SK-N-SH (cell line): ENCODE measurements around the gene CDC25B. TPM values are rescaled to one million over a fixed set of nuclear protein-coding genes. Genes with fewer than 3 reads are reported as not detected.

ENCODE experiments used
- CTCF ChIA-PET: fragments of 300-600, 350-600 bp; formaldehyde crosslinking; extraction: SDS; loops from one replicate; lab custom pipeline; 2021; lab: Yijun Ruan, JAX
- POLR2A ChIA-PET: fragments of 350-600 bp; sonication (Branson Sonifier 250); formaldehyde crosslinking; extraction: SDS; loops from one replicate; lab custom pipeline; 2020; ENCODE audit warnings: antibody characterized with exemption, inconsistent platforms; lab: Yijun Ruan, JAX
- DNase-seq: peaks from one replicate; pipeline ENCODE4 v3.0.0; 2012
- H2AFZ ChIP-seq: fragments of 200-600 bp; sonication (generic); 2 replicates; pipeline ENCODE4 v1.8.1; 2016; ENCODE audit warnings: antibody characterized with exemption, mild to moderate bottlenecking, low read depth
- H3F3A ChIP-seq: fragments of 200-600 bp; sonication (generic); replicated peaks from 2 replicates; pipeline ENCODE3; 2016; ENCODE audit warnings: antibody characterized with exemption, mild to moderate bottlenecking; ENCODE audit not compliant: insufficient read depth
- H3K27ac ChIP-seq, 2 experiments: fragments of 200-500 bp in 1 of 2; fragments of 200-600 bp in 1 of 2; sonication (Bioruptor generic) in 1 of 2; sonication (generic), shearing (Covaris generic) in 1 of 2; 2 replicates each; pipeline versions ENCODE4 v1.5.1 to v1.6.1; 2014 to 2016; ENCODE audit warnings: low read depth in 2 of 2, inconsistent platforms in 1 of 2, low read length in 1 of 2, mild to moderate bottlenecking in 1 of 2, mixed read lengths in 1 of 2
- H3K27me3 ChIP-seq: fragments of 200-600 bp; sonication (generic), shearing (Covaris generic); 2 replicates; pipeline ENCODE4 v1.6.1; 2016; ENCODE audit warnings: mixed run types; ENCODE audit not compliant: insufficient read depth
- H3K36me3 ChIP-seq, 2 experiments: fragments of 200-500 bp in 1 of 2; fragments of 200-600 bp in 1 of 2; sonication (Bioruptor generic) in 1 of 2; sonication (generic) in 1 of 2; replicated peaks in 1 of 2; 2 replicates each; pipeline versions ENCODE3 to v1.5.1; 2014 to 2016; ENCODE audit warnings: low read length in 1 of 2, mild to moderate bottlenecking in 1 of 2; ENCODE audit not compliant: insufficient read depth in 2 of 2, control insufficient read depth in 1 of 2
- H3K4me1 ChIP-seq, 2 experiments: fragments of 200-500 bp in 1 of 2; fragments of 200-600 bp in 1 of 2; sonication (Bioruptor generic) in 1 of 2; sonication (generic), shearing (Covaris generic) in 1 of 2; 2 replicates each; pipeline versions ENCODE4 v1.5.1 to v1.6.1; 2014 to 2016; ENCODE audit warnings: low read depth in 1 of 2, low read length in 1 of 2, mixed run types in 1 of 2; ENCODE audit not compliant: insufficient read depth in 2 of 2, control insufficient read depth in 1 of 2
- H3K4me2 ChIP-seq: fragments of 200-600 bp; sonication (generic), shearing (Covaris generic); 2 replicates; pipeline ENCODE4 v1.6.1; 2017; ENCODE audit warnings: mixed run types
- H3K4me3 ChIP-seq, 2 experiments: fragments of 200-500 bp in 1 of 2; fragments of 200-600 bp in 1 of 2; sonication (Bioruptor generic) in 1 of 2; sonication (generic), shearing (Covaris generic) in 1 of 2; 2 replicates each; pipeline versions ENCODE4 v1.5.1 to v1.8.1; 2014 to 2016; ENCODE audit warnings: low read depth in 2 of 2, inconsistent platforms in 1 of 2, low read length in 1 of 2, mild to moderate bottlenecking in 1 of 2, mixed read lengths in 1 of 2, moderate library complexity in 1 of 2
- H3K79me2 ChIP-seq: fragments of 200-600 bp; sonication (generic); 2 replicates; pipeline ENCODE4 v1.8.1; 2017; ENCODE audit warnings: mild to moderate bottlenecking; ENCODE audit not compliant: insufficient read depth
- H3K9ac ChIP-seq: fragments of 200-600 bp; sonication (generic); 2 replicates; pipeline ENCODE4 v1.6.1; 2017; ENCODE audit warnings: mixed run types
- H3K9me2 ChIP-seq: fragments of 200-600 bp; sonication (generic); 2 replicates; pipeline ENCODE4 v1.6.1; 2017; ENCODE audit warnings: mixed run types
- H3K9me3 ChIP-seq: fragments of 200-600 bp; sonication (generic); 2 replicates; pipeline ENCODE4 v1.6.1; 2017; ENCODE audit warnings: mixed run types, mild to moderate bottlenecking, moderate library complexity
- H4K20me1 ChIP-seq: fragments of 200-600 bp; sonication (generic); 2 replicates; pipeline ENCODE4 v1.6.1; 2017; ENCODE audit warnings: mild to moderate bottlenecking, mixed run types; ENCODE audit not compliant: insufficient read depth
- CHD2 ChIP-seq: fragments of 150-350 bp; IDR thresholded peaks from 2 replicates; pipeline ENCODE4 v1.6.1; 2018; ENCODE audit warnings: low read length; ENCODE audit not compliant: partially characterized antibody
- CTCF ChIP-seq: fragments of 200-600 bp; sonication (generic); IDR thresholded peaks from 2 replicates; pipeline ENCODE4 v1.6.1; 2017; ENCODE audit warnings: antibody characterized with exemption, mild to moderate bottlenecking, moderate library complexity
- EP300 ChIP-seq, 2 experiments: IDR thresholded peaks; 2 replicates each; pipeline versions ENCODE4 v1.4.0 to v1.6.1; 2012; ENCODE audit warnings: borderline replicate concordance in 1 of 2, low read depth in 1 of 2, low read length in 1 of 2
- FOSL2 ChIP-seq: IDR thresholded peaks from 2 replicates; pipeline ENCODE4 v1.4.0; 2012; ENCODE audit warnings: low read depth, mild to moderate bottlenecking, moderate library complexity, borderline replicate concordance
- FOXM1 ChIP-seq: IDR thresholded peaks from 2 replicates; pipeline ENCODE4 v1.4.0; 2012; ENCODE audit warnings: low read depth, mild to moderate bottlenecking
- GABPA ChIP-seq: IDR thresholded peaks from 2 replicates; pipeline ENCODE4 v1.4.0; 2012; ENCODE audit warnings: low read depth, mild to moderate bottlenecking
- IRF3 ChIP-seq: fragments of 150-350 bp; IDR thresholded peaks from 2 replicates; pipeline ENCODE4 v1.6.1; 2016; ENCODE audit warnings: mild to moderate bottlenecking, low read depth, low read length
- JUND ChIP-seq: IDR thresholded peaks from 2 replicates; pipeline ENCODE4 v1.4.0; 2012
- MEF2A ChIP-seq: IDR thresholded peaks from 2 replicates; pipeline ENCODE4 v1.4.0; 2012; ENCODE audit warnings: low read depth, borderline replicate concordance
- MXI1 ChIP-seq: IDR thresholded peaks from 2 replicates; pipeline ENCODE4 v1.6.1; 2012; ENCODE audit warnings: mild to moderate bottlenecking, low read depth, low read length, improper control_type of control experiment
- NRF1 ChIP-seq: IDR thresholded peaks from 2 replicates; pipeline ENCODE4 v1.6.1; 2012; ENCODE audit warnings: low read depth, mild to moderate bottlenecking, low read length
- PBX3 ChIP-seq: IDR thresholded peaks from 2 replicates; pipeline ENCODE4; 2012
- RCOR1 ChIP-seq: fragments of 150-350 bp; IDR thresholded peaks from 2 replicates; pipeline ENCODE4 v1.6.1; 2017; ENCODE audit warnings: antibody characterized with exemption, low read length
- SMC3 ChIP-seq: IDR thresholded peaks from 2 replicates; pipeline ENCODE4 v1.6.1; 2012; ENCODE audit warnings: low read depth, low read length, improper control_type of control experiment
- TCF12 ChIP-seq: IDR thresholded peaks from 2 replicates; pipeline ENCODE4 v1.4.0; 2012
- USF1 ChIP-seq: IDR thresholded peaks from 2 replicates; pipeline ENCODE4 v1.4.0; 2012; ENCODE audit warnings: low read depth, borderline replicate concordance
- USF2 ChIP-seq: fragments of 150-350 bp; IDR thresholded peaks from 2 replicates; pipeline ENCODE4 v1.6.1; 2017; ENCODE audit warnings: antibody characterized with exemption, low read length, low read depth, borderline replicate concordance
- WGBS: methylation state at CpG from one replicate; pipeline ENCODE4 v1.1.6; 2017; ENCODE audit warnings: low lambda C conversion rate; 5-methylcytosine and 5-hydroxymethylcytosine counted together
- polyA plus RNA-seq, 3 experiments: library from polyadenylated mRNA; depleted of rRNA; stranded (reverse); fragments of >200 nt; gene quantifications; 2 replicates each; pipeline ENCODE4 v1.2.3, GENCODE V29; 2012

The CDC25B gene
- polyA plus RNA-seq, 1 of the 3 experiments (the other 2 are of a cell fraction), result 56.5 TPM

- peaks cover 26 to 48% of the 10 kb centered on the region in 2 experiments for H3K36me3 ChIP-seq
- peaks cover 12% of the 10 kb centered on the region for H3F3A ChIP-seq
- no peaks in the 10 kb centered on the region for H3K27me3 ChIP-seq
- no peak overlapping the region for H3K9ac ChIP-seq
- ChIA-PET POLR2A (interaction anchor here (1.1 kb wide), 1 partner anchor 10 kb away, joined by 3 read pairs; no protein-coding TSS in a partner anchor), CTCF (interaction anchor here (1.7 to 3.0 kb wide), 2 partner anchors 18 to 19 kb away, joined by 3 to 23 read pairs; partner anchors contain the start of genes AP5S1 and SPEF1)
- no peaks in the 10 kb centered on the region for H3K9me2 ChIP-seq
- H3K4me2 ChIP-seq, result no peak overlapping the region
- no peaks in the 10 kb centered on the region for H3K9me3 ChIP-seq
- WGBS, result 86% methylated on average over 4 of the region's 8 CpGs
- no peaks in the 10 kb centered on the region for H4K20me1 ChIP-seq
- DNase-seq, result no peak
- TF ChIP-seq EP300 (IDR thresholded peaks at IDR 0.05; ENCODE audit: borderline replicate concordance in 1 of 2, low read depth in 1 of 2, low read length in 1 of 2), result no peak
- no peak for TF ChIP-seq USF1
- TF ChIP-seq MXI1, result no peak
- no peak for TF ChIP-seq PBX3
- no peak for TF ChIP-seq JUND
- no peak for TF ChIP-seq RCOR1
- TF ChIP-seq IRF3, result no peak
- TF ChIP-seq FOSL2, result no peak
- TF ChIP-seq MEF2A, result no peak
- TF ChIP-seq SMC3, result no peak
- no peak for TF ChIP-seq CTCF
- no peak for TF ChIP-seq NRF1
- TF ChIP-seq TCF12, result no peak
- no peak for TF ChIP-seq CHD2
- TF ChIP-seq GABPA, result no peak
- no peak for TF ChIP-seq USF2
- TF ChIP-seq FOXM1, result no peak
- H3K4me1 ChIP-seq, result peaks cover 20 to 41% of the 10 kb centered on the region in 2 experiments
- H3K79me2 ChIP-seq, result peaks cover 47% of the 10 kb centered on the region
- H3K27ac ChIP-seq, result peak overlapping the region in 1 of 2 experiments; percentile 65; a peak in 1 of 4 replicates
- no peak overlapping the region for H3K4me3 ChIP-seq
- H2AFZ ChIP-seq, result no peak overlapping the region
Measured at GRCh38 chr20:3800878-3801260, 4.8 kb downstream of the CDC25B start.
